K562 (cell line): Measurements from ENCODE around the gene MRPS6. TPM values are rescaled to one million over a fixed set of nuclear protein-coding genes. Genes with fewer than 3 reads are reported as not detected.

Experiments used
- CCNT2 ChIP-seq: IDR thresholded peaks from 2 replicates; pipeline ENCODE4 v1.6.1; 2011; ENCODE audit warnings: borderline replicate concordance, low read depth, mild to moderate bottlenecking, moderate library complexity, mixed read lengths, low read length; ENCODE audit not compliant: insufficient read length; ENCODE audit errors: extremely low read depth
- CTCF ChIP-seq, 3 experiments: IDR thresholded peaks in 2 of 3; conservative IDR thresholded peaks in 1 of 3; 2 replicates each; pipeline ENCODE4 v1.5.1; 2011 to 2012; ENCODE audit warnings: low read length in 3 of 3, mild to moderate bottlenecking in 3 of 3, control low read depth in 2 of 3, improper control_type of control experiment in 1 of 3, inconsistent platforms in 1 of 3, low read depth in 1 of 3, mixed read lengths in 1 of 3, moderate library complexity in 1 of 3; ENCODE audit not compliant: insufficient read depth in 2 of 3
- ELF2 ChIP-seq: fragments of 250-450 bp; sonication (Bioruptor Pico); IDR thresholded peaks from 2 replicates; pipeline ENCODE4 v1.5.0; 2021; ENCODE audit warnings: mild to moderate bottlenecking
- HNRNPK ChIP-seq: fragments of 200-400 bp; formaldehyde crosslinking; IDR thresholded peaks from one replicate; pipeline ENCODE4 v1.6.1; 2018; ENCODE audit warnings: mild to moderate bottlenecking, low read depth, low read length; ENCODE audit not compliant: poor library complexity, severe bottlenecking
- JUND ChIP-seq, 2 experiments: IDR thresholded peaks; 2 replicates in 1 of 2; 3 replicates in 1 of 2; pipeline ENCODE4 v1.6.1; 2011; ENCODE audit warnings: borderline replicate concordance in 2 of 2, low read depth in 2 of 2, low read length in 2 of 2, improper control_type of control experiment in 1 of 2, missing biosample characterization in 1 of 2, missing genetic modification characterization in 1 of 2, missing genetic modification reagents in 1 of 2
- MLX ChIP-seq, 2 experiments: fragments of 450-650 bp in 1 of 2; sonication (generic) in 1 of 2; formaldehyde crosslinking; conservative IDR thresholded peaks; 2 replicates each; pipeline versions ENCODE4 v1.4.0 to v1.8.1; 2020 to 2022; ENCODE audit warnings: mild to moderate bottlenecking in 1 of 2, missing genetic modification reagents in 1 of 2
- MTA3 ChIP-seq: fragments of 450-650 bp; formaldehyde crosslinking; IDR thresholded peaks from 2 replicates; pipeline ENCODE4 v1.6.1; 2017; ENCODE audit warnings: mild to moderate bottlenecking, borderline replicate concordance
- POLR2AphosphoS5 ChIP-seq: IDR thresholded peaks from 2 replicates; pipeline ENCODE4 v1.6.1; 2011; ENCODE audit warnings: mild to moderate bottlenecking, low read depth, low read length, moderate library complexity; ENCODE audit not compliant: control insufficient read depth, insufficient read depth
- RBBP5 ChIP-seq: fragments of 200-600 bp; sonication (generic); IDR thresholded peaks from 2 replicates; pipeline ENCODE4 v1.6.1; 2012; ENCODE audit warnings: borderline replicate concordance, mild to moderate bottlenecking, low read length, control low read depth, inconsistent platforms; ENCODE audit not compliant: insufficient read depth, poor library complexity, severe bottlenecking
- RHOXF2B ChIP-seq: fragments of 250-450 bp; sonication (Bioruptor Pico); conservative IDR thresholded peaks from 2 replicates; pipeline ENCODE4 v1.5.1; 2021
- SMARCA4 ChIP-seq: fragments of 450-650 bp; IDR thresholded peaks from 2 replicates; pipeline ENCODE4 v1.6.1; 2016
- SMARCA5 ChIP-seq: fragments of 450-650 bp; IDR thresholded peaks from 2 replicates; pipeline ENCODE4 v1.6.1; 2016
- SREBF2 ChIP-seq: sonication (generic); formaldehyde crosslinking; IDR thresholded peaks from 2 replicates; pipeline ENCODE4 v1.4.0; 2020; ENCODE audit warnings: mild to moderate bottlenecking, missing genetic modification reagents
- TAF7 ChIP-seq: fragments of 450-650 bp; IDR thresholded peaks from 2 replicates; pipeline ENCODE4 v1.6.1; 2016; ENCODE audit warnings: missing genetic modification characterization, missing compliant biosample characterization
- TOE1 ChIP-seq, 2 experiments: fragments of 450-650 bp in 1 of 2; sonication (generic) in 1 of 2; formaldehyde crosslinking in 1 of 2; IDR thresholded peaks; 2 replicates each; pipeline versions ENCODE4 v1.7.1 to v1.8.0; 2016 to 2022; ENCODE audit warnings: borderline replicate concordance in 2 of 2, mild to moderate bottlenecking in 2 of 2, antibody characterized with exemption in 1 of 2, inconsistent platforms in 1 of 2, low read depth in 1 of 2, missing genetic modification reagents in 1 of 2, moderate library complexity in 1 of 2
- VEZF1 ChIP-seq: fragments of 200-800 bp; sonication (Bioruptor generic); IDR thresholded peaks from 2 replicates; pipeline ENCODE4 v1.6.1; 2017; ENCODE audit warnings: missing genetic modification characterization, missing compliant biosample characterization
- ZBTB7A ChIP-seq: IDR thresholded peaks from 2 replicates; pipeline ENCODE4 v1.6.1; 2011; ENCODE audit warnings: low read depth, mild to moderate bottlenecking, low read length, moderate library complexity, borderline replicate concordance; ENCODE audit not compliant: control insufficient read depth
- ZNF239 ChIP-seq: fragments of 250-450 bp; sonication (Bioruptor Pico); IDR thresholded peaks from 2 replicates; pipeline ENCODE4 v1.4.0; 2020; ENCODE audit warnings: mild to moderate bottlenecking
- polyA plus RNA-seq, 8 experiments: library from polyadenylated mRNA; depleted of rRNA in 4 of 8; stranded (reverse) in 5 of 8; unstranded in 3 of 8; fragments of >200 nt; fragmentation: Nextera tagmentation in 2 of 8; fragmentation: Illumina TruSeq in 1 of 8; extraction: Ambion mirVana in 2 of 8; extraction: Trizol in 1 of 8; gene quantifications; 2 replicates each; pipeline versions ENCODE4 v1.2.1 to v1.2.3, GENCODE V29; 2011 to 2014; ENCODE audit warnings: inconsistent platforms in 1 of 8, missing spikeins in 1 of 8
- total RNA-seq, 7 experiments: library from RNA; depleted of rRNA in 6 of 7; stranded (reverse); fragments of >200 nt in 6 of 7; fragmentation: Illumina TruSeq in 2 of 7; extraction: Trizol in 2 of 7; gene quantifications; 2 replicates each; pipeline versions ENCODE4 v1.2.1 to v1.2.3, GENCODE V29; 2011 to 2021; ENCODE audit warnings: low replicate concordance in 1 of 7
- TF ChIP-seq, protein P1 (sequence below): conservative IDR thresholded peaks from 2 replicates; pipeline ENCODE4 v1.6.1; 2011; ENCODE audit warnings: low read depth, mild to moderate bottlenecking, low read length; ENCODE audit not compliant: control insufficient read depth

MRPS6 gene
- total and polyA plus RNA-seq, 9 of the 15 experiments (the other 6 are each of a cell fraction or from before 2014, with no cell fraction given) = 26.1 to 72.0 (median 39.3) TPM

DNA sequence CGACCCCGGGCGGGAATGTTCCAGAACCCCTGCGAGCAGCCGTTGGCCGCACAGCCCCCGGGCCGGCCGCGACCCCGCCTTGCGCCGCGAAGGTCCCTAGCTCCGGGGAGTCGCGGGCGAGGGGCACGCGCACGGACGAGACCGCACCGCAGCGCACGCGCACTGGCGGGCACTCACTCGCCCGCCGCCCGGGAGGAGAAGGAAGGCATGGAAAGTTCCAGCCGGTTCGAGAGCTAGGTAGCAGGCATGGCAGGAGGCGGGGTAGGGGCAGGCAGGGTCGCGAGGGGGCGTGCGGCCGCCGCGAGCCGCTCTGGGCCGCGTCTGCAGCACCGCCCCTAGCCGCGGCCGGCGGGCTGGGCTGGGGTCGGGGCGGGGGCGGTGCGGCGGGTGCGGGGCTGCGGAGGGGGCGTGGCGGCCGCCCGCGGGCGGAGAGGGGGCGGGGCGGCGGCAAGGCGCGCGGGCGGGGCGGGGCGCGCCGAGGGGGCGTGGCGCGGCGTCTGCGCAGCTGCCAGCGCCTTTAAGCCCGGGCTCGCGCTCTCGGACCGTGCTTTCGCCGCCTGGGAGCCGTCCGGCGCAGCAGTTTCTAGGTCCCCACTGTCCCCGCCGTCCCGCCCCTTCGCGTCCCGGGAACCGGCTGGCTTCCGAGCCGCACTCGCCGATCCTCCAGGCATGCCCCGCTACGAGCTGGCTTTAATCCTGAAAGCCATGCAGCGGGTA lies at the start of gene MRPS6, which contains the start of gene SLC5A3 (continued):
- TF ChIP-seq ZNF239 (CRISPR knock-in tag) (no peak), JUND (IDR thresholded peaks at IDR 0.05; ENCODE audit: borderline replicate concordance, low read depth, low read length) (peak; percentile 18; the same call in 1 of the 2 replicates), JUND (tag; IDR thresholded peaks at IDR 0.05; ENCODE audit: borderline replicate concordance, low read depth, low read length) (no peak), RHOXF2B (CRISPR knock-in tag) (peak; percentile 77; the same call in 1 of the 2 replicates), CTCF (IDR thresholded peaks at IDR 0.05 in 2 of 3, conservative IDR thresholded peaks at IDR 0.05 in 1 of 3; ENCODE audit: insufficient read depth in 2 of 3, low read depth in 1 of 3, low read length in 3 of 3) (peak in 2 of 3 experiments; percentile 41 to 50; a peak in 3 of 6 replicates), TOE1 (IDR thresholded peaks at IDR 0.05; ENCODE audit: borderline replicate concordance) (no peak), TOE1 (CRISPR knock-in tag; IDR thresholded peaks at IDR 0.05; ENCODE audit: borderline replicate concordance, low read depth) (0 out of 2 replicates have a peak, but pooled peaks have one; percentile 38), RBBP5 (peak; percentile 78), ZBTB7A (peak; percentile 96), SMARCA4 (no peak), POLR2AphosphoS5 (peak; percentile 70; the same call in 1 of the 2 replicates), ELF2 (CRISPR knock-in tag) (peak; percentile 37; the same call in 1 of the 2 replicates), HNRNPK (no peak), TAF7 (tag) (no peak), SMARCA5 (no peak), CCNT2 (peak; percentile 78), VEZF1 (CRISPR knock-in tag) (peak; percentile 89), MTA3 (no peak; the same call in 1 of the 2 replicates), SREBF2 (CRISPR knock-in tag) (no peak), MLX (CRISPR knock-in tag; conservative IDR thresholded peaks at IDR 0.05) (no peak)
- TF ChIP-seq, protein P1, sequence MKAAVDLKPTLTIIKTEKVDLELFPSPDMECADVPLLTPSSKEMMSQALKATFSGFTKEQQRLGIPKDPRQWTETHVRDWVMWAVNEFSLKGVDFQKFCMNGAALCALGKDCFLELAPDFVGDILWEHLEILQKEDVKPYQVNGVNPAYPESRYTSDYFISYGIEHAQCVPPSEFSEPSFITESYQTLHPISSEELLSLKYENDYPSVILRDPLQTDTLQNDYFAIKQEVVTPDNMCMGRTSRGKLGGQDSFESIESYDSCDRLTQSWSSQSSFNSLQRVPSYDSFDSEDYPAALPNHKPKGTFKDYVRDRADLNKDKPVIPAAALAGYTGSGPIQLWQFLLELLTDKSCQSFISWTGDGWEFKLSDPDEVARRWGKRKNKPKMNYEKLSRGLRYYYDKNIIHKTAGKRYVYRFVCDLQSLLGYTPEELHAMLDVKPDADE = peak; percentile 55; the same call in 1 of the 2 replicates
